Fibroblast of lung (primary cell): ENCODE results near the gene WRAP73.

Experiments
- CTCF ChIP-seq, 2 donors: IDR thresholded peaks in 1 of 2; conservative IDR thresholded peaks in 1 of 2; 1 replicate in 1 of 2; 2 replicates in 1 of 2; pipeline ENCODE4 v1.5.1; 2011 to 2012; ENCODE audit warnings: low read length in 2 of 2, control low read depth in 1 of 2, inconsistent platforms in 1 of 2, low read depth in 1 of 2, mild to moderate bottlenecking in 1 of 2
- EZH2 ChIP-seq: IDR thresholded peaks from 2 replicates; pipeline ENCODE4 v1.5.1; 2012; ENCODE audit warnings: low read length, control low read depth, mild to moderate bottlenecking; ENCODE audit errors: missing control alignments

- no peak for TF ChIP-seq CTCF (conservative IDR thresholded peaks at IDR 0.05 in 1 of 2, IDR thresholded peaks at IDR 0.05 in 1 of 2; ENCODE audit: low read depth in 1 of 2, low read length in 2 of 2)
- no peak for TF ChIP-seq EZH2
These were observed 4.8 kb upstream of the WRAP73 start for GRCh38 chr1:3654549-3655281.
